OCI-LY7 (cell line): ENCODE results near the gene MRPL36. TPM values are rescaled to one million over a fixed set of nuclear protein-coding genes. Genes with fewer than 3 reads are reported as not detected.
"Not testable (repeated sequence)": the region's sequence is repeated elsewhere in the genome, so short reads cannot be mapped to it uniquely, and the experiment has no call there.

Experiments used
- BruUV-seq: library from RNA; stranded (reverse); fragments of 400-500 nt; replicated peaks from 2 replicates; lab custom pipeline; 2021; lab: Mats Ljungman, UMichigan
- CTCF ChIA-PET: fragments of 300-600 bp; sonication (Branson Sonifier 250); formaldehyde crosslinking; loops from one replicate; lab custom pipeline; 2022; ENCODE audit warnings: antibody characterized with exemption; ENCODE audit not compliant: unreplicated experiment; lab: Charles Lee
- POLR2A ChIA-PET: fragments of 300-600 bp; sonication (Branson Sonifier 250); formaldehyde crosslinking; loops from one replicate; lab custom pipeline; 2022; ENCODE audit warnings: antibody characterized with exemption; lab: Charles Lee
- DNase-seq: peaks from one replicate; pipeline ENCODE4 v3.0.0-alpha.2; 2015; ENCODE audit warnings: low spot score
- H2AFZ ChIP-seq: fragments of 200-600 bp; sonication (generic), shearing (Covaris generic); 2 replicates; pipeline ENCODE4 v1.6.1; 2014; ENCODE audit warnings: mild to moderate bottlenecking, antibody characterized with exemption, low read length, moderate library complexity
- H3K27ac ChIP-seq: fragments of 200-600 bp; sonication (generic); 2 replicates; pipeline ENCODE4 v1.5.1; 2014; ENCODE audit warnings: mixed run types, low read depth, mild to moderate bottlenecking, moderate library complexity, low read length, inconsistent platforms; ENCODE audit not compliant: poor library complexity, severe bottlenecking
- H3K36me3 ChIP-seq: fragments of 200-600 bp; sonication (generic); 2 replicates; pipeline ENCODE4 v1.6.1; 2014; ENCODE audit warnings: mild to moderate bottlenecking, antibody characterized with exemption, low read length, moderate library complexity, mixed read lengths; ENCODE audit not compliant: insufficient read depth
- H3K4me1 ChIP-seq: fragments of 200-600 bp; sonication (generic); 2 replicates; pipeline ENCODE4 v1.5.1; 2014; ENCODE audit warnings: mild to moderate bottlenecking, low read length; ENCODE audit not compliant: insufficient read depth, poor library complexity, severe bottlenecking
- H3K4me2 ChIP-seq: fragments of 200-600 bp; sonication (generic); 2 replicates; pipeline ENCODE4 v1.6.1; 2014; ENCODE audit warnings: mild to moderate bottlenecking, low read length
- H3K4me3 ChIP-seq: fragments of 200-600 bp; sonication (generic); 2 replicates; pipeline ENCODE4 v1.5.1; 2014; ENCODE audit warnings: mild to moderate bottlenecking, low read depth, low read length; ENCODE audit not compliant: poor library complexity, severe bottlenecking
- H3K79me2 ChIP-seq: fragments of 200-600 bp; sonication (generic); 2 replicates; pipeline ENCODE4 v1.6.1; 2016; ENCODE audit warnings: low read depth, mild to moderate bottlenecking, low read length, moderate library complexity, mixed read lengths; ENCODE audit not compliant: insufficient read depth
- H3K9me2 ChIP-seq: fragments of 200-600 bp; sonication (generic); 2 replicates; pipeline ENCODE4 v1.6.1; 2016; ENCODE audit warnings: mild to moderate bottlenecking, low read length, mixed read lengths; ENCODE audit not compliant: insufficient read depth
- H3K9me3 ChIP-seq: fragments of 200-600 bp; sonication (generic); 2 replicates; pipeline ENCODE4 v1.6.1; 2014; ENCODE audit warnings: mild to moderate bottlenecking, mixed run types, low read length, mixed read lengths
- H4K20me1 ChIP-seq: fragments of 200-600 bp; sonication (generic); 2 replicates; pipeline ENCODE4 v1.6.1; 2014; ENCODE audit warnings: mild to moderate bottlenecking, antibody characterized with exemption, low read length, moderate library complexity, mixed read lengths; ENCODE audit not compliant: insufficient read depth
- CTCF ChIP-seq: fragments of 200-600 bp; sonication (generic); conservative IDR thresholded peaks from 2 replicates; pipeline ENCODE4 v1.5.1; 2014; ENCODE audit warnings: mild to moderate bottlenecking, antibody characterized with exemption, low read length, moderate library complexity, mixed read lengths
- EZH2phosphoT487 ChIP-seq: fragments of 200-600 bp; sonication (generic); IDR thresholded peaks from 2 replicates; pipeline ENCODE4 v1.6.1; 2018; ENCODE audit warnings: low read depth, borderline replicate concordance, mild to moderate bottlenecking, mixed run types, antibody characterized with exemption, low read length, moderate library complexity, mixed read lengths
- intact Hi-C: fragments of 100-400 bp; cut with micrococcal nuclease; formaldehyde crosslinking; loops from one replicate; pipeline ENCODE4 v1.10.0; 2022; ENCODE audit not compliant: unreplicated experiment
- total RNA-seq, 2 experiments: library from RNA; depleted of rRNA in 1 of 2; stranded (reverse); fragments of >200 nt in 1 of 2; shearing (Covaris generic) in 1 of 2; gene quantifications; 2 replicates each; pipeline ENCODE4 v1.2.3, GENCODE V29; 2014 to 2022

MRPL36 gene
- total RNA-seq, 2 experiments from 2014 or later, result 91.7 to 93.8 TPM

- H3K4me3 ChIP-seq, result peak overlapping the region; percentile 87
- POLR2A ChIA-PET, result interaction anchor here (1.1 to 1.2 kb wide), 2 partner anchors 10 to 26 kb away, joined by 3 to 4 read pairs; no protein-coding TSS in a partner anchor
- H2AFZ ChIP-seq, result no peak overlapping the region
- H3K4me2 ChIP-seq, result peak overlapping the region; percentile 95
- CTCF ChIA-PET, result interaction anchor here (0.8 kb wide), 1 partner anchor 35 kb away, joined by 3 read pairs; no protein-coding TSS in a partner anchor
- H3K36me3 ChIP-seq, result peaks cover 50% of the 10 kb centered on the region
- H4K20me1 ChIP-seq, result peaks cover 5% of the 10 kb centered on the region; the same call in 1 of the 2 replicates
- TF ChIP-seq EZH2phosphoT487 (no peak), CTCF (no peak)
- peak; percentile 38 for DNase-seq
- H3K9me2 ChIP-seq, result no peaks in the 10 kb centered on the region
- peaks cover 26% of the 10 kb centered on the region for H3K4me1 ChIP-seq
- no peaks in the 10 kb centered on the region for H3K9me3 ChIP-seq
- H3K79me2 ChIP-seq, result peaks cover 61% of the 10 kb centered on the region
- intact Hi-C loops, result loop anchor here (1.0 to 10.0 kb wide), 3 partner anchors 34 to 484 kb away; no protein-coding TSS in a partner anchor
- peak overlapping the region; percentile 29 for H3K27ac ChIP-seq
- no TSS peak for BruUV-seq
Observed at GRCh38 chr5:1799110-1799601, 481 bp downstream of the MRPL36 start.

GRCh38 chr5:1798589-1798988, 1.0 kb downstream of the MRPL36 start:
- Histone ChIP-seq H3K79me2 (peaks cover 57% of the 10 kb centered on the region), H3K4me3 (peak overlapping the region; percentile 87), H3K4me1 (peaks cover 31% of the 10 kb centered on the region), H3K4me2 (peak overlapping the region; percentile 95), H3K36me3 (peaks cover 44% of the 10 kb centered on the region), H3K27ac (peak overlapping the region; percentile 29)
- CTCF ChIA-PET, H2AFZ ChIP-seq, H3K9me2 ChIP-seq, DNase-seq, H3K9me3 ChIP-seq, H4K20me1 ChIP-seq: not testable (repeated sequence)
- intact Hi-C loops, result loop anchor here (5.0 to 10.0 kb wide), 2 partner anchors 271 to 484 kb away; no protein-coding TSS in a partner anchor
- BruUV-seq, result TSS peak; percentile 87
- POLR2A ChIA-PET, result interaction anchor here (0.5 to 1.2 kb wide), 3 partner anchors 10 to 40 kb away, joined by 3 to 4 read pairs (median 4); no protein-coding TSS in a partner anchor

- Histone ChIP-seq H3K79me2 (peaks cover 49% of the 10 kb centered on the region), H3K9me3 (no peaks in the 10 kb centered on the region), H4K20me1 (peaks cover 5% of the 10 kb centered on the region; the same call in 1 of the 2 replicates), H3K27ac (no peak overlapping the region), H3K4me2 (peak overlapping the region; percentile 32), H3K4me3 (no peak overlapping the region), H3K4me1 (peaks cover 39% of the 10 kb centered on the region), H3K9me2 (no peaks in the 10 kb centered on the region), H2AFZ (no peak overlapping the region), H3K36me3 (peaks cover 37% of the 10 kb centered on the region)
- no peak for TF ChIP-seq CTCF
- no peak for TF ChIP-seq EZH2phosphoT487
- POLR2A ChIA-PET, result no interaction called here
- DNase-seq, result no peak
- CTCF ChIA-PET, result no interaction called here
- intact Hi-C loops, result loop anchor here (5.0 to 10.0 kb wide), 2 partner anchors 271 to 483 kb away; no protein-coding TSS in a partner anchor
- BruUV-seq, result no TSS peak
Observed at GRCh38 chr5:1797855-1798254, 1.8 kb downstream of the MRPL36 start.
